Measurements from ENCODE around the gene ZBTB40.

ZBTB40 gene

GRCh38 chr1:22491995-22492715 lies 40.5 kb downstream of the ZBTB40 start:
- no peak overlapping the region for H3K4me3 ChIP-seq (ENCODE audit: low read depth, low read length)
- in situ Hi-C loops (cut with HindIII; ENCODE audit: low sequenced_read_pairs) = no loop called here

GRCh38 chr1:22494144-22494543 lies 42.5 kb downstream of the ZBTB40 start:
- no peak for DNase-seq (ENCODE audit: low read depth)
- no peak overlapping the region for H3K4me3 ChIP-seq (ENCODE audit: low read depth, low read length)
- in situ Hi-C loops (cut with HindIII; ENCODE audit: low sequenced_read_pairs) = no loop called here
- TF ChIP-seq CTCF (IDR thresholded peaks at IDR 0.05; ENCODE audit: low read depth, low read length, missing control alignments) = no peak

More at GRCh38 chr1:22491995-22492715, 40.5 kb downstream of the ZBTB40 start:
- no peak for DNase-seq (ENCODE audit: low read depth)
- no peak for TF ChIP-seq CTCF (IDR thresholded peaks at IDR 0.05; ENCODE audit: low read depth, low read length, missing control alignments)

GRCh38 chr1:22494943-22495579 lies 43.4 kb downstream of the ZBTB40 start:
- H3K4me3 ChIP-seq (ENCODE audit: low read depth, low read length) = no peak overlapping the region
- in situ Hi-C loops (cut with HindIII; ENCODE audit: low sequenced_read_pairs) = no loop called here
- no peak for DNase-seq (ENCODE audit: low read depth)
- no peak for TF ChIP-seq CTCF (IDR thresholded peaks at IDR 0.05; ENCODE audit: low read depth, low read length, missing control alignments)

- DNase-seq (ENCODE audit: low read depth) = no peak
- H3K4me3 ChIP-seq (ENCODE audit: low read depth, low read length) = no peak overlapping the region
- TF ChIP-seq CTCF (IDR thresholded peaks at IDR 0.05; ENCODE audit: low read depth, low read length, missing control alignments) = no peak
- in situ Hi-C loops (cut with HindIII; ENCODE audit: low sequenced_read_pairs) = no loop called here
These were observed 45.0 kb downstream of the ZBTB40 start for GRCh38 chr1:22496536-22497160.

GRCh38 chr1:22498463-22498862 lies 46.8 kb downstream of the ZBTB40 start:
- in situ Hi-C loops (cut with HindIII; ENCODE audit: low sequenced_read_pairs) = no loop called here
- no peak for DNase-seq (ENCODE audit: low read depth)
- H3K4me3 ChIP-seq (ENCODE audit: low read depth, low read length) = no peak overlapping the region
- TF ChIP-seq CTCF (IDR thresholded peaks at IDR 0.05; ENCODE audit: low read depth, low read length, missing control alignments) = no peak

- in situ Hi-C loops (cut with HindIII; ENCODE audit: low sequenced_read_pairs) = no loop called here
- TF ChIP-seq CTCF (IDR thresholded peaks at IDR 0.05; ENCODE audit: low read depth, low read length, missing control alignments) = no peak
These were observed 48.4 kb downstream of the ZBTB40 start for GRCh38 chr1:22500058-22500457.

More at GRCh38 chr1:22500058-22500457, 48.4 kb downstream of the ZBTB40 start:
- no peak for DNase-seq (ENCODE audit: low read depth)
- no peak overlapping the region for H3K4me3 ChIP-seq (ENCODE audit: low read depth, low read length)
